GM23248 (cell line): ENCODE data around the gene LIX1L. TPM values are rescaled to one million over a fixed set of nuclear protein-coding genes. Genes with fewer than 3 reads are reported as not detected.
A peak's percentile ranks its signal among the peaks of the same experiment; 100 is the strongest.

ENCODE experiments used
- DNase-seq: peaks from one replicate; pipeline ENCODE4 v3.0.0-alpha.2; 2015
- H2AFZ ChIP-seq: fragments of 200-600 bp; sonication (generic); 2 replicates; pipeline ENCODE4 v1.6.1; 2016; ENCODE audit warnings: antibody characterized with exemption
- H3F3A ChIP-seq: fragments of 200-600 bp; sonication (generic); 2 replicates; pipeline ENCODE4 v1.6.1; 2016; ENCODE audit warnings: mild to moderate bottlenecking, antibody characterized with exemption, mixed run types; ENCODE audit not compliant: insufficient read depth
- H3K27ac ChIP-seq: fragments of 200-600 bp; sonication (generic); 2 replicates; pipeline ENCODE4 v1.5.1; 2016; ENCODE audit warnings: mild to moderate bottlenecking
- H3K27me3 ChIP-seq: fragments of 200-600 bp; sonication (generic); replicated peaks from 2 replicates; pipeline ENCODE4 v1.6.1; 2016; ENCODE audit warnings: mild to moderate bottlenecking; ENCODE audit not compliant: insufficient read depth
- H3K36me3 ChIP-seq: fragments of 200-600 bp; sonication (generic); 2 replicates; pipeline ENCODE4 v1.6.1; 2016; ENCODE audit warnings: low read depth, mild to moderate bottlenecking
- H3K4me1 ChIP-seq: fragments of 200-600 bp; sonication (generic); 2 replicates; pipeline ENCODE4 v1.6.1; 2016; ENCODE audit warnings: mild to moderate bottlenecking; ENCODE audit not compliant: insufficient read depth
- H3K4me2 ChIP-seq: fragments of 200-600 bp; sonication (generic); one replicate; pipeline ENCODE4 v1.6.1; 2016; ENCODE audit warnings: mild to moderate bottlenecking; ENCODE audit not compliant: unreplicated experiment
- H3K4me3 ChIP-seq: fragments of 200-600 bp; sonication (generic); 2 replicates; pipeline ENCODE4 v1.5.1; 2016; ENCODE audit warnings: mild to moderate bottlenecking
- H3K79me2 ChIP-seq: fragments of 200-600 bp; sonication (generic); 2 replicates; pipeline ENCODE4 v1.6.1; 2016; ENCODE audit warnings: mild to moderate bottlenecking; ENCODE audit not compliant: insufficient read depth
- H3K9ac ChIP-seq: fragments of 200-600 bp; sonication (generic); 2 replicates; pipeline ENCODE4 v1.6.1; 2016; ENCODE audit warnings: mild to moderate bottlenecking
- H3K9me2 ChIP-seq: fragments of 200-600 bp; sonication (generic); 2 replicates; pipeline ENCODE4 v1.6.1; 2016; ENCODE audit warnings: mixed run types, mild to moderate bottlenecking, moderate library complexity; ENCODE audit not compliant: insufficient read depth
- H3K9me3 ChIP-seq: fragments of 200-600 bp; sonication (generic); one replicate; pipeline ENCODE4 v1.6.1; 2017; ENCODE audit warnings: low read depth
- H4K20me1 ChIP-seq: fragments of 200-600 bp; sonication (generic); 2 replicates; pipeline ENCODE4 v1.6.0; 2016; ENCODE audit not compliant: insufficient read depth
- EZH2 ChIP-seq: fragments of 200-600 bp; sonication (generic); IDR thresholded peaks from 2 replicates; pipeline ENCODE4 v1.6.1; 2018; ENCODE audit warnings: antibody characterized with exemption, mild to moderate bottlenecking; ENCODE audit not compliant: insufficient read depth, poor library complexity, severe bottlenecking
- EZH2phosphoT487 ChIP-seq: fragments of 200-600 bp; sonication (generic); IDR thresholded peaks from 2 replicates; pipeline ENCODE4 v1.6.1; 2018; ENCODE audit warnings: antibody characterized with exemption, moderate library complexity, mild to moderate bottlenecking, low read depth; ENCODE audit not compliant: insufficient read depth
- WGBS, 2 experiments: methylation state at CpG; one replicate each; pipeline ENCODE4 v1.1.6; 2015 to 2017; ENCODE audit warnings: low lambda C conversion rate in 2 of 2, low coverage in 1 of 2; ENCODE audit errors: missing lambda C conversion rate in 2 of 2; 5-methylcytosine and 5-hydroxymethylcytosine counted together
- in situ Hi-C: fragments of 300-500 bp; cut with MboI; formaldehyde crosslinking; loops from 2 replicates; pipeline ENCODE4 v1.15.0; 2020
- polyA plus RNA-seq: library from polyadenylated mRNA; unstranded; fragments of >200 nt; fragmentation: Nextera tagmentation; extraction: Ambion mirVana; gene quantifications from 2 replicates; pipeline ENCODE4 v1.2.1, GENCODE V29; 2016
- total RNA-seq: library from RNA; depleted of rRNA; stranded (reverse); fragments of >200 nt; shearing (Covaris generic); gene quantifications from 2 replicates; pipeline ENCODE4 v1.2.3, GENCODE V29; 2014

LIX1L gene
- total and polyA plus RNA-seq, 2 experiments from 2014 or later, result 18.3 to 36.5 TPM

GRCh38 chr1:145962157-145963102, 4.6 kb upstream of the LIX1L start:
- Histone ChIP-seq H3F3A (peaks cover 35% of the 10 kb centered on the region), H3K9me2 (no peaks in the 10 kb centered on the region), H3K27ac (peak overlapping the region; percentile 69), H3K79me2 (peaks cover 7% of the 10 kb centered on the region; the same call in 1 of the 2 replicates), H3K9me3 (no peaks in the 10 kb centered on the region), H4K20me1 (no peaks in the 10 kb centered on the region), H3K4me2 (peak overlapping the region; percentile 97), H3K4me3 (peak overlapping the region; percentile 92), H3K9ac (peak overlapping the region; percentile 66), H3K4me1 (peaks cover 15% of the 10 kb centered on the region), H3K27me3 (no peaks in the 10 kb centered on the region), H3K36me3 (no peaks in the 10 kb centered on the region), H2AFZ (peak overlapping the region; percentile 86)
- DNase-seq, result peak; percentile 67
- 1 to 2% methylated on average over 16 to 34 of the region's 36 CpGs for WGBS, 2 experiments
- TF ChIP-seq EZH2, result no peak
- TF ChIP-seq EZH2phosphoT487, result no peak
- in situ Hi-C loops, result no loop called here

GRCh38 chr1:145961425-145962156, 3.8 kb upstream of the LIX1L start:
- in situ Hi-C loops, result no loop called here
- no peaks in the 10 kb centered on the region for H3K9me2 ChIP-seq
- peaks cover 17% of the 10 kb centered on the region for H3K4me1 ChIP-seq
- H3K4me2 ChIP-seq, result peak overlapping the region; percentile 89
- H3K4me3 ChIP-seq, result peak overlapping the region; percentile 92
- DNase-seq, result peak; percentile 63
- no peaks in the 10 kb centered on the region for H3K36me3 ChIP-seq
- H4K20me1 ChIP-seq, result no peaks in the 10 kb centered on the region
- peak overlapping the region; percentile 66 for H3K9ac ChIP-seq
- H3K27ac ChIP-seq, result no peak overlapping the region
- no peak for TF ChIP-seq EZH2
- TF ChIP-seq EZH2phosphoT487, result no peak
- peaks cover 41% of the 10 kb centered on the region for H3F3A ChIP-seq
- no peaks in the 10 kb centered on the region for H3K27me3 ChIP-seq
- H3K9me3 ChIP-seq, result no peaks in the 10 kb centered on the region
- 3% methylated on average over 55 to 57 of the region's 57 CpGs for WGBS, 2 experiments
- H2AFZ ChIP-seq, result peak overlapping the region; percentile 86
- H3K79me2 ChIP-seq, result peaks cover 14% of the 10 kb centered on the region

- H3K9me2 ChIP-seq, result no peaks in the 10 kb centered on the region
- no peak overlapping the region for H3K27ac ChIP-seq
- peak; percentile 34 for DNase-seq
- H4K20me1 ChIP-seq, result no peaks in the 10 kb centered on the region
- no peaks in the 10 kb centered on the region for H3K36me3 ChIP-seq
- H3K4me2 ChIP-seq, result peak overlapping the region; percentile 89
- H3K9ac ChIP-seq, result peak overlapping the region; percentile 66
- peak overlapping the region; percentile 92 for H3K4me3 ChIP-seq
- H3K4me1 ChIP-seq, result peaks cover 22% of the 10 kb centered on the region
- peaks cover 46% of the 10 kb centered on the region for H3F3A ChIP-seq
- H3K79me2 ChIP-seq, result peaks cover 19% of the 10 kb centered on the region
- H3K9me3 ChIP-seq, result no peaks in the 10 kb centered on the region
- WGBS, 2 experiments, result 1 to 2% methylated on average over 19 to 22 of the region's 22 CpGs
- TF ChIP-seq EZH2, result no peak
- TF ChIP-seq EZH2phosphoT487, result no peak
- in situ Hi-C loops, result no loop called here
- H3K27me3 ChIP-seq, result no peaks in the 10 kb centered on the region
- peak overlapping the region; percentile 86 for H2AFZ ChIP-seq
Measured at GRCh38 chr1:145961109-145961424, 3.2 kb upstream of the LIX1L start.

GRCh38 chr1:145960468-145961108, 2.8 kb upstream of the LIX1L start:
- Histone ChIP-seq H3K27me3 (no peaks in the 10 kb centered on the region), H3K9me3 (no peaks in the 10 kb centered on the region), H4K20me1 (no peaks in the 10 kb centered on the region), H2AFZ (peak overlapping the region; percentile 86), H3K36me3 (no peaks in the 10 kb centered on the region), H3K9me2 (no peaks in the 10 kb centered on the region), H3K79me2 (peaks cover 24% of the 10 kb centered on the region), H3F3A (peaks cover 51% of the 10 kb centered on the region), H3K4me2 (peak overlapping the region; percentile 89), H3K4me3 (peak overlapping the region; percentile 92), H3K9ac (peak overlapping the region; percentile 66), H3K27ac (0 out of 2 replicates have a peak overlapping the region, but pooled peaks have one; percentile 2), H3K4me1 (peaks cover 27% of the 10 kb centered on the region)
- no peak for TF ChIP-seq EZH2phosphoT487
- DNase-seq, result peak; percentile 82
- 2 to 3% methylated on average over 32 to 43 of the region's 44 CpGs for WGBS, 2 experiments
- in situ Hi-C loops, result no loop called here
